HG02759 (cell line): ENCODE data around the gene ALPG.
"Not testable (repeated sequence)": the region's sequence is repeated elsewhere in the genome, so short reads cannot be mapped to it uniquely, and the experiment has no call there.

Source experiments
- ATAC-seq: cut with Tn5 transposase; IDR thresholded peaks from one replicate; pipeline ENCODE4 v1.9.1; 2021; ENCODE audit warnings: mild to moderate bottlenecking, moderate library complexity; ENCODE audit not compliant: unreplicated experiment

ALPG gene

GRCh38 chr2:232438951-232439757 is 32.5 kb downstream of the ALPG start:
- ATAC-seq, result no peak

- ATAC-seq, result no peak
Observed at GRCh38 chr2:232439758-232440135, 33.1 kb downstream of the ALPG start.

DNA sequence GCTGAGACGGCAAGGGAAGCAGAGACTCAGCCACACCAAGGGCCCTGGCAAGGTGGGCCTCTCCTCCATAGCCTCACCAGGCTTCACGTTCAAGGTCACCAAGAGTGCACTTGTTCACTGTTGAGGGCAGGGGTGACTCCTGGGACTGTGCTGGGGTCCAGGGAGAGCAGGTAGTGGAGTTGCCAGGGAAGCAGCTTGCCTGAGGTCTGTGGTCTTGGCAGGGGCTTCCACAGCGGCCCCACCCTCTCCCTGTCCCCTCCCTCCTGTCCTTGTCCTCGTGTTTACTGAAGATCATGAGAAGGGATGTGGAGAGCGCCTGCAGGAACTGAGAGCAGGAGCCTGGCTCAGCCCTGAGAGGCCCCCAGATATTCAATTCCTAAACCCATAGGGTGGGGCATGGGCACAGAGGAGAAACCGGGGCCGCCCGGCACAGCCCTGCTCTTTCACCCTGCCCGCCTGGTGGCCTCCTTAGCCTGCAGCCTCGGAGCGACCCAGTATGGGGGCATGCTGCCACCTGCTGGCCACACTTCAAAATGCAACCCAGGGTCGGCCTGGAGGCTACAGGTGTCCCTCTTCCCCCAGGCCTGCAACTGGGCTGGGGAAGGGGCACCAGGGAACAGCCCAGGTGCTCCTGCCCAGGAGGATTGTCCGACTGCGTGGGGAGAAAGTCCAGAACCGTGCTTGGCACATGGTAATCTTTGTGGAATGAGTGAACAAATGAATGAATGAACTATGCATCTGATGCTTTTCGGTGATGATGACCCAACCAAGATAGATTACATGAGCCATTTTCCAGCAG is 33.8 kb downstream of the ALPG start:
- peak; percentile 72 for ATAC-seq

DNA sequence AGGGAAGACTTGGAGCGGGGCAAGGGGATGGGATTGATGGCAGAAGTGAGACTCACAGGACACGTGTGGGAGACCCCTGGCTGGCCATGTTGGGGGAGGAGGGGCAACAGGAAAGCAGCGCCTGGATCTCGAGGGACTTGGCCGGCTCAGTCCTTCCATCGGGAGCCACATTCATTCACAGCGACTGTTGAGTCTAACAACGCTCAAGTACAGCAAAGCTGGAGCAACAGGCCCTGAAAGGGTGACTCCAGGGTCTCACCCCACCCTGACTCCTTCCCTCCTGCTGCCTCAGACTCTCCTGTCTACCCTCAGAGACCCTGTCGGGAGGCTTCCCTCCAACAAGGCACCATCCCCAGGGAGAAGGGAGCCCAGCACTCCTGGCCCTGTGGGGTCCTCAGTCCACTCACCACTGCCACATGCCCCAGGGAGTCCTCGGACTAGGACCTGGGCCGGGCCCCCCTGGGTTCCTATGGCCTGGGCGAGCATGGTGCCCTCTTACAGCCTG is 34.6 kb downstream of the ALPG start:
- no peak for ATAC-seq

- not testable (repeated sequence) for ATAC-seq
Observed at GRCh38 chr2:232441922-232442321, 35.3 kb downstream of the ALPG start.

DNA sequence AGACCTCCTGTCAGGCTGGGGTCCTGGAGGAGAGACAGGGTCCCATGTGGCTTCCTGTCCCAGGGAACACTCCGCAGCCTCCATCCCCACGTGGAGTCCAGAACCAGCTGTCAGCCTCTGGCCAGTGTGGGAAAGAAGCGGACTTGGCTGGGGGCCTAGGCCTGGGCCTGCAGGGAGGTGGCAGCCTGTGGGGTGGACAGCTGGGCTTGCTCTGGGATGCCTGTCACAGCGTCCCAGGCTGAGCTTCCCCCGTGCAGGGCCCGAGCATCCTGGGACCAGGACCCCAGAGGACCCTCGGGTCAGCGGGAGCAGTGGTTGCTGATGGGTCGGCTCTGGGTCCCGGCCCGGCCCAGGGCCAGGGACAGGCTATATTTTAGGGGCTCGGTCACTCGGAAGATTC is 35.8 kb downstream of the ALPG start:
- ATAC-seq, result not testable (repeated sequence)

GRCh38 chr2:232443047-232443446 is 36.4 kb downstream of the ALPG start:
- ATAC-seq, result not testable (repeated sequence)

DNA sequence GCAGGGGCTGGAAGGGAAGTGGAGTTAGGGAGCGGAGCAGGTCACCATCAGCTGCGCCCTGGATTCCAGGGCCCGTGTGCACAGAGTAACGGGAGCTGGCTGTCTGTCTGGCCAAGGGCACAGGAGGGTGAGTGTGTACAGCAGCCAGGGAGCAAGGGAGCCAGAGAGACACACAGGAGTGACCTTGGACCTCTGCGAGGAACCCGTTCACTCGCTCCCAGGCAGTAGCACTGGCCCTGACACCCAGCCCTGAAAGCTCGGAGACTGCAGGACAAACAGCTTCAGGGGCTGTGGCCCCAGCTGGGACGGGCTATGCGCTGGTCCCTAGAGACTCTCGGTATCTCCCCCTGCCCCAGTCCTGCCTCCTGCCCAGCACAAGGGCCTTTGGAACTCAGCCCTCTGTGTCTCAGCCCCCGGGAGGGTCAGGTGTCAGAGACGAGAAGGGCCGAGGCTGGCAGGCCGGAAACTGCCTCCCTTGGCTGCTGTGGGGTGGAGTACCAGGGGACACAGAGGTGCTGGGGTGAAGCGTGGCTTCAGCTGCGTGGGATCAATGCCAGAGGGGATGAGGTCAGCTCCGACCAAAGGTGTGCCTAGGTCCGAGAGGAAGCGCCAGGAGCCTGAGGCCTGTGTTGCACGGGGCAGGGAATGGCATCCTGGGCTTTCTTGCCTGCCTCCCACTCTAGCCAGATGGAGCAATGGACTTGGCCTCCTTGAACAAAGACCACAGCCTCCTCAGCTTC is 37.2 kb downstream of the ALPG start:
- not testable (repeated sequence) for ATAC-seq

DNA sequence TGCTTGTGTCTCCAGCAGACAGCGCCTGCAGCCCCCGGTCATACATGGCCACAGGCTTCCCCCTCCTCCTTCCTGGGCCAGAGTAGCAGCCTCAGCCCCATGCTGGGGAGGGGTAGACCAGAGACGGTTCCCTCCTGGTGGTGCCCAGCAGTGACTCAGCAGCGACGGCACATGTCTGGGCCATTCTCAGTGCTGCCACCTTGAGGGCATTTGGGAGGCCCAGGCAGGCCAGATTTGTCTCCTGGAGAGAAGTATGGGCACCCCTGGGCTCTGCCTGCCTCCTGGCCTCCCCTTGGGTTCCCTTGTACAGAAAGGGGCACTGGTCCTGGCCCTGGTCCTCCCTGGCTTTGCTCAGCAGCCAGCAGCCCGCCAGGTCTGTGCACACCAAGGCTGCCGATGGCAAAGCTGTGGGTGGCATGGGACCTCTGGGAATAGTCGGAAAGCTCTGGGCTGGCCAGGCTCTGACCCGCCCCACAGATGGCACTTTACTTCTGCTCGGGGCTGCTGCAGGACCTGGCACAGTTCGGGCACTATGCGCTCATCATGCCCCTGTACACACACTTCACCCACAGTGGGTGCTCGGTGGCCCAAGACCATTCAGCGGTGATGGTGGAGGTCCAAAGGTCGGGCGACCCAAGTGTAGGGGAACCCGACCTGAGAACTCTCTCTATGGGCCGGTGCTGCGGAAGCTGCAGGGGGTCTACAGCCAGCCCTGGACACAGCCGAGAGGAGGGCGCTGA is 37.9 kb downstream of the ALPG start:
- ATAC-seq, result no peak

DNA sequence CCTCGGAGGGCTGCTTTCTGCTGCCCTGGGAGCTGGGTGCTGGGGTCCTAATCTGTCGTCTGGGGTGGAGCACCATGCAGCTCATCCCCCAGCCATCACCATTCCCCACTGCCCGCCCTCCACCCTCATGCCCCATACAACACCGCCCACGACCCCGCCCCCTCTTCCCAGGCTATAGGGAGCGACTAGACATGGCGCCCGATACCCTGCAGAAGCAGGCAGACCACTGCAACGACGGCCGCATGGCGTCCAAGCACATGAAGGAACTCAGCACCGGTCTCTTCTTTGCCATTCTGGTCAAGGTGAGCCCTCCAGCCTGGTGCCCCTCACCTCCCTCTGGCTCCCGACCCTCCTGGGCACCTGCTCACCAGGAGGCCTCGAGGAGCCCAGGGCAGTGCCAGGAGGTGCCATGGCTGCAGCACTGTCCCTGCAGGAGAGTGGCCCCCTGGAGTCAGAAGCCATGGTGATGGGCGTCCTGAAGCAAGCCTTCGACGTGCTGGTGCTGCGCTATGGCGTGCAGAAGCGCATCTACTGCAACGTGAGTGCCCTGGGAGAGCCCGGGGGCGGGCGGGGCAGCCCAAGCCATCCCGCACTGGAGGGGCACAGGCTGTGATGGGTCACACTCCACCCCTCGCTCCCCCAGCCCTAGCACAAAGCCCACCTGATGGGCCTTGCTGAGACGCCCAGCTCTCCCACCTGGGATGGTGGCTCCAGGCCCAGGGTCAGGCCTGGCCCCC is 38.7 kb downstream of the ALPG start:
- ATAC-seq, result not testable (repeated sequence)

DNA sequence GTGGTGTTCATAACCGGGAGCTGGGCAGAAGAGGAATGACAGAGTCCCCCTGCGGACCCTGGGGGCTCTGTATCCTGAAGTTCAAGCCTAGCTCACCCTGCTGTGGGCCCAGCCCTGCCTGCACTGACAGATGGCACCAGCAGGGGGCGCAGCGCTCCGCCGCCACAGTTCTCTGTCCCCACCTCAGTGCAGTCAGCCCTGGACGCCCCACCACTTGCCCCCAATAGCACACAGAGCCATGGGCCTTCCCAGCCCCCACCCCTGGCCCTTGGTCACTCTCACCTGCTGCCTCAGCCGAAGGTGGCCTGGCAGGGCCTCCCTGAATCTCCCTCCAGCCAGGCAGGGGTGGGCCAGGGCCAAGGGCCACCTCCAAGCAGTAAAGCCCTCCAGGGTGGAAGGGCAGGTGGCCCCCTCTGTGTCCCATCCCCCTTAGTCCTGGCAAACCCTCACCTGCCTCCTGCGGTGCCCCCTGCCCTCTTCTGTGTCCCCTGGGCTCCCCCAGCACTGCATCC is 39.7 kb downstream of the ALPG start:
- not testable (repeated sequence) for ATAC-seq

GRCh38 chr2:232447091-232447620 is 40.5 kb downstream of the ALPG start:
- no peak for ATAC-seq

- no peak for ATAC-seq
Observed at GRCh38 chr2:232447638-232448303, 41.1 kb downstream of the ALPG start.

DNA sequence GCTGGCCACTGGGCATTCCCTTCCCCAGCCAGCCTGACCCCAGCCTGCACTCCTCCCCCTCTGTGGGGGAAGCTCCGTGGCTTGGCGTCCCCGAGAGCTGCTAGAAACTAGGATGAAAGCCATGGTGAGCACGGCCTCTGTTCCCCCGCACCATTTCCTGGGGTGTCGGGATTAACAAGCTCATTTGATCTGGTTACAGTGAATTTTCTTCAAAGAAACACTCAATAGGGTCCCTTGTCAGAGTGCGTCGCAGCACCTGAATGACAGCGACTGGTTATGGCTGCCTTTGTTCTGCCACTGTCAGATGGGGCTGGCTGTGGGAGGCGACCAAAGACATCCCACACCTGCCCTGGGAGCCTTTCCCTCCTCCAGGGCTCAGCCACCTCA is 41.7 kb downstream of the ALPG start:
- ATAC-seq, result no peak

DNA sequence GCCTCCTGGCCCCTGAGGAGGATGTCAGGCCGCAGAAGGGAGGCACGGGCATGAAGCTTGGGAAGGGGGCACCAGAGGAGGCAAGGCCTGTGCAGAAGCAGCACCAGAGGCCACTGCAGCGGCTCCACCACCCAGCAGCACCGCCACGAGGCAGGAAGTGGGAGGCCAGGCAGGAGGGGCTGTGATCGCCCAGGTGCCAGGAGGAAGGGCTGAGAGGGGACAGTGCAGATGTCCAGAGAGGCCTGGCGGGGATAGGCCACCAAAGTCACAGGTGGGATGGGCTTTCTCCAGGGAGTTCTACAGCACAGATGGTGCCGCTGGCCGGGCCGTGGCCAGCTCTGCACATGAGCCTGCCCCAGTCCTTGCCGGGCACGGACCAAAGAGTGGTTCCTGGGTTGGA is 43.3 kb downstream of the ALPG start:
- no peak for ATAC-seq

DNA sequence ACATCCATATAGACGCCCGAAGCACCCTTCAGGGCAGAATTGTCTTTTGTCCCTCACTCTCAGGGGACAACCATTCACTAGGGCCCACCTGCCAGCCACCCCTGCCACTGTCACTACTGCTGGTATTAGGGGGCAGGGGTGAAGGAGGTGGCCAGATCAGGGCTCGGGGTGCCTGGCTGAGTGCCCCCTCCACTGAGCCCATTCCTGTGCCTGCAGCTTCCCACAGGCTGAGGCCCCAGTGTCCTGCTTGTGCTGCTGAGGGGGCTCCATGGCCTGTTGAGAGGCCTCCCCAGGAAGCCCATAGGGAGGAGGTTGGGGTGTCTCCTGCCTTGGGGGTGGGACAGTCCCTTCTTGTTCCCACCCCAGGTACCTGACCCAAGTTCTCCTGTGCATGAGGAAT is 45.0 kb downstream of the ALPG start:
- not testable (repeated sequence) for ATAC-seq

GRCh38 chr2:232454630-232455029 is 48.0 kb downstream of the ALPG start:
- no peak for ATAC-seq

DNA sequence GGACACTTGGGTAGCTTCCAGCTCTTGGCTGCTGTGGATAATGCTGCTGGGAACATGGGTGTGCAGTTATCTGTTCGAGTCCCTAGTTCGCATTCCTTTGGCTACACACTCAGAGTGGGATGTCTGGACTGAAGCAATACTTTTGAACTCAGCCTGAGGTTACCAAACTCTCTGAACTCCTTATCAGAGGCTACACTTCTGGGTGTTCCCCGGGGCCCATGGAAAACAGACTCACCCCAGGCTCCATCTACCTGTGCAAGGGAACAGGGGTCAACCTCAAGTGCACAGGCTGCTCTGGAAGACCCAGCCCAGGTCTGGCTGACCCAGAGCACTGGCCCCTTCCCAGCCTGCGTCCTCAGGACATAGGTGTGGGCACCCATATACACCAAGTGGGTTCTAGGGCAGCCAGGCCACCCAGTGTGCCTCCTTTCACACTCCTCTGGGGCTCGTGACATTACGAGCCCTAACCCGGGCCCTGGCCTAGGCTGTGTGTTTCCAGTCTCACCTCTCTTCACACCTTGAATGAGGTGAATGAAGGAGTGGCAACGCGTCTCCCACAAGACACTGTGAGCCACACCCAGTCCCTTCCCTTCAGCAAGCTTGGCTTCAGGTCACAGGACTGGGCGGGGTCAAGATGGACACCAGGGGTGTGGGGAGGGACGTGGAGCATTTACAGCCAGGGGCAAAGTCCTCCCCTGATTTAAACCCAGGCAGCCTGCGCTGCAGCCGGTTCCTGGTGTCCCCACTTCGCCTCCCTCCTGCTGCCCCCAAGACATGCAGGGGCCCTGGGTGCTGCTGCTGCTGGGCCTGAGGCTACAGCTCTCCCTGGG is 49.0 kb downstream of the ALPG start, which contains the start of gene ALPI:
ALPI (plus strand) TSS at position 728 of the 830 bp plus-strand sequence; CDS start at position 775, 47 bp downstream.
- ATAC-seq, result no peak
